Mesenteric fat pad (tissue), 1 donor: Measurements from ENCODE around the gene NCOA7. TPM values are rescaled to one million over a fixed set of nuclear protein-coding genes. Genes with fewer than 3 reads are reported as not detected.
"Not testable (repeated sequence)": the region's sequence is repeated elsewhere in the genome, so short reads cannot be mapped to it uniquely, and the experiment has no call there.

ENCODE experiments used
- DNase-seq: peaks from one replicate; pipeline ENCODE4 v3.0.0-alpha.2; 2020; ENCODE audit warnings: low spot score
- total RNA-seq: library from RNA; stranded (reverse); fragmentation: NEBNext Ultra II Directional; extraction: Animal tissue kit (Norgen Biotek cat#: 25700); gene quantifications from one replicate; pipeline ENCODE4 v1.2.1, GENCODE V29; 2021
- donor health status: DM: yes; HTN: yes; CAD: no.

Gene NCOA7
- total RNA-seq, 1 donor from 2014 or later, result 87.4 TPM

DNA sequence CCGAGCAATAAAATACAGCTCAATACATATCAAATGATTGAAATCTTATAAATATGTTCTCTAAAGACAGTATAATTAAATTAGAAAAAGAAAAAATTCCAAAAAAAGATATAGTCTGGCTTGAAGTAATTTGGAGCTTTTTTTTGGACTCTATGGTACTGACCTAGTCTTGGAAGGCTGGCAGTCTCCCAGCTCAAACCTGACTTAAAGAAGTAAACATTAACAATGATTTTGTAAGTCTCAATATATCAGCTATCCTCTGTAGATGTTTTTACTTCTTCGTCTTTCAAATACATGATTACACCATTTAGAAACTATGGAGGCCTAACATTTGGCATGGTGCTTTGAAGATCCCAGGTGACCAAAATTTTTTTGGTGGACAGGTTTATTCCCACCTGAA lies 180.0 kb downstream of the NCOA7 start:
- DNase-seq, result no peak

- not testable (repeated sequence) for DNase-seq
Observed at GRCh38 chr6:125972478-125972877, 181.7 kb downstream of the NCOA7 start.

DNA sequence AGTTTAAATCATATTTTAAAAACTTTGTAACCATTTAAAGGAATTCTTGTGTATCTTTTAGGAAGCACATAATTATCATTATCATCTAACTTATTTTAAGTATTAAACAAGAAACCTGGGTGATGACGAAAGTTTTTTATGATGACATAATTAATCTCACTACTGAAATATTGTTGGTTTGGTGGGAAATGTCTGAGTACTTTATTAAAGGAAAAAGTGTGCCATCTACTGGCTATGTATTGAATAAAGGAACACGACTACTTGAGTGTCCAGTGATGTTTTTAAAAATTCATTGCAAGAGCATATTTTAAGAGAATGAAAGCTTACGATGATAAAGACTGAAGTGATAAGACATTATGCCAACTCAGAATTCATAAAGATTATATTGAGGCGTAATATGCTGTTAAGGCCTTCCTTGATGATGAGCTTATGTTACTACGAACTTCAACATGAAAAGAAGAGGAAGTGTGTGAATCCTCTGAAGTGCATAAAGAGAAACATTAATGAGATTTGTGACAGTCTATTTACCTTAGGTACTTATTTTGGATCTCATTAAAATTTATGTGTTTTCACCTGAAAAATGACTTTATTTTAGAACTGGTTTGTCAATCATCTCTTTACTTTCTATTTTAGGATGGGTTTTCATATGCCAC lies 183.6 kb downstream of the NCOA7 start:
- DNase-seq, result no peak

GRCh38 chr6:125979101-125979500 lies 188.3 kb downstream of the NCOA7 start:
- DNase-seq, result no peak

Other genes starting within 250 kb of the NCOA7 start
- gene HEY2, start 41.3 kb upstream of the NCOA7 start, total RNA-seq, result 1.3 TPM
- gene HINT3, start 165.8 kb downstream of the NCOA7 start, total RNA-seq, result 20.5 TPM
- gene TRMT11, start 195.6 kb downstream of the NCOA7 start, total RNA-seq, result 15.5 TPM